Cerebellar nuclear complex (tissue), 1 donor: ENCODE results near the gene FBRS.
A peak's percentile ranks its signal among the peaks of the same experiment; 100 is the strongest.
"Not testable (repeated sequence)": the region's sequence is repeated elsewhere in the genome, so short reads cannot be mapped to it uniquely, and the experiment has no call there.

Experiments used
- DNase-seq, 2 experiments: peaks; one replicate each; lab custom pipeline; 2025; lab: John Stamatoyannopoulos, UW

FBRS gene

GRCh38 chr16:30698816-30699614, 40.8 kb downstream of the FBRS start, which contains the start of gene SRCAP:
Gene SRCAP, plus strand, starts transcription at chr16:30699171. Its CDS starts 1,654 bp downstream, at chr16:30700825.
- peak in 1 of 2 experiments; percentile 33 for DNase-seq

- DNase-seq, result no peak
Measured at GRCh38 chr16:30699615-30700099, 41.4 kb downstream of the FBRS start.

- no peak for DNase-seq
Measured at GRCh38 chr16:30700491-30700890, 42.3 kb downstream of the FBRS start.

- DNase-seq, result no peak
Measured at GRCh38 chr16:30700971-30701370, 42.7 kb downstream of the FBRS start.

GRCh38 chr16:30703071-30703470, 44.8 kb downstream of the FBRS start:
- not testable (repeated sequence) for DNase-seq

- no peak for DNase-seq
Measured at GRCh38 chr16:30703971-30704370, 45.7 kb downstream of the FBRS start.

- no peak for DNase-seq
Measured at GRCh38 chr16:30706046-30706445, 47.8 kb downstream of the FBRS start.

GRCh38 chr16:30710971-30711370, 52.7 kb downstream of the FBRS start:
- DNase-seq, result no peak

GRCh38 chr16:30711712-30712111, 53.5 kb downstream of the FBRS start:
- DNase-seq, result no peak

GRCh38 chr16:30715750-30716445, 57.7 kb downstream of the FBRS start:
- DNase-seq, result no peak

GRCh38 chr16:30720086-30720485, 61.9 kb downstream of the FBRS start:
- DNase-seq, result no peak
